IPS-18c (cell line): Measurements from ENCODE around the gene CLNK.

ENCODE experiments used
- H3K4me3 ChIP-seq: 2 replicates; pipeline ENCODE4 v1.7.0; 2013; ENCODE audit warnings: low read depth, mild to moderate bottlenecking, low read length, moderate library complexity; ENCODE audit not compliant: insufficient read depth
- H3K9me3 ChIP-seq: one replicate; pipeline ENCODE4 v1.6.1; 2013; ENCODE audit warnings: mild to moderate bottlenecking, low read length, moderate library complexity; ENCODE audit not compliant: control insufficient read depth, insufficient read depth

Gene CLNK

DNA sequence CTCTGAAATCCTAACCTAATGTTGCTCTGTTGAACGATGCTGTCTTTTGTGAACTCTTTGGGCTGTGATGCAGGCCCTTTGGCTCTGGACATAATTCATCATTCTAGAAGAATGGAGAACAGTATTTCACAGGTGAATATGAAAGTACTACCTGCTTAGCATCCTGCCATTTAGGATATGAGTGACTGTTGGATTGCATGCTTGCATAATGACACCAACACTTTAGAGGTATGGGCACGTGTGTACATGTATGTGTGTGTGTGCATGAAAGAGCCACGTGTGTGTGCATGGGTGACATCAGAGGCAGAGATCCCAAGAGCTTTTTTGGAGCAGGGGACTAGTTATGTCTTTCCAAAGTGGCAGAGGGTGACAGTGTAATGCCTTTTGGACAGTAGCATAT, 157.1 kb downstream of the CLNK start:
- H3K9me3 ChIP-seq = no peaks in the 10 kb centered on the region
- H3K4me3 ChIP-seq = no peak overlapping the region

GRCh38 chr4:10526429-10527222, 157.9 kb downstream of the CLNK start:
- Histone ChIP-seq H3K4me3 (no peak overlapping the region), H3K9me3 (no peaks in the 10 kb centered on the region)

- no peak overlapping the region for H3K4me3 ChIP-seq
- H3K9me3 ChIP-seq = no peaks in the 10 kb centered on the region
Measured at GRCh38 chr4:10524196-10524833, 160.3 kb downstream of the CLNK start.

DNA sequence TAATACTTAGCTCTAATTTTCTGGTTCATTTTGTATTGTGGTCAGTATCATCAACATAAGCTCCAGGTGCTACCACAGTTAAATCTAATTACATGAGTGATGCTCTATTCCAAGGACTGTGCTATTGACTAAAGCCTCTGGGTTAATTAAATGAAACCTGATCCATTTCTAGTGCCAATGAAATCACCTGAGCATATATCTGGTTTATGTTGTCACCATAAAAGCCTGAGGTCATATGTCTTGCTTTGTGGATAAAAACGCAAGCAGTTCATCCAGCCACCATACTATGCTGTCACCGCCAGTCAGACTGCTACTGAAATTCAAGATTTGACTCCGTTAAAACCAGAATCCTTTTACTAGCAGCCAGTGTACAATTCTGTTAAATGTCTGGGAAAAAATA, 163.1 kb downstream of the CLNK start:
- Histone ChIP-seq H3K9me3 (no peaks in the 10 kb centered on the region), H3K4me3 (no peak overlapping the region)

DNA sequence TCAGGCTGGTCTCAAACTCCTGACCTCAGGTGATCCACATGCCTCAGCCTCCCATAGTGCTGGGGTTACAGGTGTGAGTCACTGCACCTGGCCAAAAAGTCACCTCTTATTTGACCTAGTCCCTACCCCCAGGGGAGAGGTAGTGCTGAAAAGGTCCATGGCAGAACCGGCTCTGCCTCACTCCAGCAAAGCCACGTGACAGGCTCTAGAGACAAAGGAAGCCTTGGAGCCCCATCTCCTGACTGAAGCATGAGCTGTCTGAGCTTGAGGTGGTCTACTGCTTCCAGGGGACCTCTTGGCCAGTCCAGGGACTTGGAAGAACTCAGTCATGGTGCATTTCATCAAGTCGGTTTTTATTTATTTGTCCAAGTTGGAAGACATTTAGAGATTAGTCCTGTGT, 174.8 kb downstream of the CLNK start:
- Histone ChIP-seq H3K4me3 (no peak overlapping the region), H3K9me3 (no peaks in the 10 kb centered on the region)

DNA sequence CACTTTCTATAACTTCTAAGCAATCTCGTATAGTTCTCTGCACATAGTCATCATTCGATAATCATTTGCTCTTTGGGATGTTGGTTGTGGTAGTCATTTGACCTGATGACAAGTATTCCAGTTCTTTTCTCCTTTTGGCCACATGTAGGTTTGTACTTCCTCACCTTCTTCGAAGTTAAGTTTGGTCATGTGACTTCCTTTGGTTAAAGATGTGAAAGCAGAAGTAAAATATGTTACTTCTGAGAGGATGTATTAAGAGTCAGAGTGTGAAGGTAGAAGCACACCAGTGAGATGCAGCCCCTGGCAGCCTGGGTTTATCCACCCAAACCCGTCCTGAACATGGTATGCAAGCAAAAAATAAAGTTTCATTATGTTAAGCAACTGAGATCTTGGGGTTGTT, 178.5 kb downstream of the CLNK start:
- H3K4me3 ChIP-seq = no peak overlapping the region
- no peaks in the 10 kb centered on the region for H3K9me3 ChIP-seq

GRCh38 chr4:10504570-10505179, 179.9 kb downstream of the CLNK start:
- H3K4me3 ChIP-seq = no peak overlapping the region

DNA sequence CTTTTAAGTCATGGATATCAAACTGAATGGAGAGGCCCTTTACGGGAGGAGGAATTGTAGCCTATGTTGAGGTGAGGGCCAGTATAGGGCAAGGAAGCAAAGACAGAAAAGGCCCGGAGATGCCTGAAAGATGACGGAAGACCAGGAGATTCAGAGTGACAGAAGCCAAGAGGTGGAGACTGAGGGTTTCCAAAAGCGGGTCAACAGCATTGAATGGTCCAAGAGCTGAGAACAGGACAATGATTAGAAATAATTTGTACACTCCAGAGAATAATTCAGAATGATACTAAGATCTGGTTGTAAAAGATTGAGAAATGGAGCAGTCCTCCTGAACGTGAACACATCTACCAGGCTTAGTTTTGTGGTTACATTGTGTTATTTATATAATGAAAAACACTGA, 181.9 kb downstream of the CLNK start:
- no peaks in the 10 kb centered on the region for H3K9me3 ChIP-seq
- no peak overlapping the region for H3K4me3 ChIP-seq

More at GRCh38 chr4:10504570-10505179, 179.9 kb downstream of the CLNK start:
- H3K9me3 ChIP-seq = no peaks in the 10 kb centered on the region

GRCh38 chr4:10500776-10501175, 183.8 kb downstream of the CLNK start:
- Histone ChIP-seq H3K4me3 (no peak overlapping the region), H3K9me3 (no peaks in the 10 kb centered on the region)

- Histone ChIP-seq H3K4me3 (no peak overlapping the region), H3K9me3 (no peaks in the 10 kb centered on the region)
Measured at GRCh38 chr4:10496200-10496599, 188.4 kb downstream of the CLNK start.

DNA sequence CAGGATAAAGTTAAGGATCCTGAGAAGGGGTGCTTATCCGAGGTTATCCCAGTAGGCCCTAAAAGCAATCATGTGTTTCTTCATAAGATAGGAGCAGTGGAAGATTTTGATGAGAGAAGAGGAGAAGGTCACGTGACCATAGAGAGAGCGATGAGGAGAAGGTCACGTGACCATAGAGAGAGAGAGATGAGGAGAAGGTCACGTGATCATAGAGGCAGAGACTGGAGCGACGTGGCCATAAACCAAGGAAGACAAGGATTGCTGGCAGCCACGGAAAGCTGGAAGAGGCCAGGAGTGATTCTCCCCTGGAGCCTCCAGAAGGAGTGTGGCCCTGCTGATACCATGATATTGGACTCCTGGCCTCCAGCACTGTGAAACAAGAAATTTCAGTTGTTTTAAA, 188.9 kb downstream of the CLNK start:
- Histone ChIP-seq H3K9me3 (no peaks in the 10 kb centered on the region), H3K4me3 (no peak overlapping the region)

- H3K9me3 ChIP-seq = no peaks in the 10 kb centered on the region
- H3K4me3 ChIP-seq = no peak overlapping the region
Measured at GRCh38 chr4:10492464-10492863, 192.1 kb downstream of the CLNK start.

DNA sequence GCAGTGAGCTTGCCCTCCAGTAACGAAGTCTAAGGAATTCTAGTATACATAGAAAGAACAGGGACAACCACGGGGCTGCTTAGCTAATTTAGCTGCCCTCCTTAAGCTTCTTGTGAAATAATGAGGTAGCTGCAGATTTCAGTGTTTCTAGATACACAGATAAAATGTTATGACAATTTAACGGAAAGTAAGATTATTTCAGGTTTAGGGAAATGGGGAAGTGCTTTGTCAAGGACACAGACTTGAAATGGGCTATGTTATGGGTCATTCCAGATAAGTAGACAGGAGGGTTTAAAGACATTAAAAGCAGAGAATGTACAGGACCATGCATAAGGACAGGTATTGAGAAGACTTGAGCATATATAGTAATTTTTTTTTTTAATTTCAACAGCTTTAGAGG, 193.2 kb downstream of the CLNK start:
- H3K4me3 ChIP-seq = no peak overlapping the region
- no peaks in the 10 kb centered on the region for H3K9me3 ChIP-seq

DNA sequence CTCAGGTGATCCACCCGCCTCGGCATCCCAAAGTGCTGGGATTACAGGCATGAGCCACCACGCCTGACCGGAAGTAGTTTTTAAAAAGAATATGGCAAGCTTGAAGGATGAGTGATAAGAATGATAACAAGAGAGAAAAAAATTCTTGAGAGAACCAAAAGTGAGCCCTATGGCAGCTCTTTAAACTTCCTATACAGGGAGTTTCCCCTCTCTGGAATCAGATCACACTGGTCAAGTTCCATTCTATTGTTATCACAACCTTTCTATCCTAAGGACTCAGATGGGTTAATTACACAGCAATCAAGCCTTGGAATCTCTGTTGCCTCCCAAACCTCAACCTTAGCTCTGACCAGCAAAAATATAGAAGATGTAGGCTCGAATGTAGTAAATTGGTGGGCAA, 193.6 kb downstream of the CLNK start:
- Histone ChIP-seq H3K9me3 (no peaks in the 10 kb centered on the region), H3K4me3 (no peak overlapping the region)

DNA sequence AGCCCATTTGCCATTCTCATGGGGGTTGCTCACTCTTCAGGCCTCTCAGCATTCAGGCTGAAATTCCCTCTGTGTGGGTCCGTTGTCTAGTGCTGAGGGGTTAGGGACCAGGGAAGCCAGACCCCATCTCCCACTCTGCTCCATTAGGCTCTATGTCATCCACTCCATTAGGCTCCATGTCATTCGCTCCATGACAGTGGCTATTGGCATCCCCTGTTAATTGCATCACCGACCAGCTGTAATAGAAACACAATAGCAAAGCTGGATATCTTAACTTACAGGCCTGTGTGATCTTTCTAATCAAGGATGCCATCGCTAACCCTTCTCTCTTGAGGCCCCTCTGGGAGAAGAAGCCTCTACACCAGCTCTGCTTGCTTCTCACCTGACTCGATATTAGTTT, 201.7 kb downstream of the CLNK start:
- Histone ChIP-seq H3K9me3 (no peaks in the 10 kb centered on the region), H3K4me3 (no peak overlapping the region)

DNA sequence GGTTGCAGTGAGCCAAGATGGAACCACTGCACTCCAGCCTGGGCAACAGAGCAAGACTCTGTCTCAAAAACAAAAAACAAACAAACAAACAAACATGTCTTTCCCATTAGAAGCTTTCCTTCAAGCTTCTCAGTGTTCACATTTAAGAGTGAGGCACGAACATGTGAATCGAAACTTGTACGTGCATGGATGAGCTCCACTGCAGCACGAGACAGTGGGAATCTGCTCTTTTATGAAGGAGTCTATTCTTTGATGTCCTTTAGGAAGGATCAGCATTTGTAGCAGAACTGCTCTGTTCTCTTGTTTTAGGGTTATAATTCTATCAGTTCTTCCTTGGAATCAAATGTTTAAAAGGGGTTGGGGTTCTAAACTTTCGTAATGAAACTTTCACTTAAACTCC, 204.0 kb downstream of the CLNK start:
- Histone ChIP-seq H3K4me3 (no peak overlapping the region), H3K9me3 (no peaks in the 10 kb centered on the region)

DNA sequence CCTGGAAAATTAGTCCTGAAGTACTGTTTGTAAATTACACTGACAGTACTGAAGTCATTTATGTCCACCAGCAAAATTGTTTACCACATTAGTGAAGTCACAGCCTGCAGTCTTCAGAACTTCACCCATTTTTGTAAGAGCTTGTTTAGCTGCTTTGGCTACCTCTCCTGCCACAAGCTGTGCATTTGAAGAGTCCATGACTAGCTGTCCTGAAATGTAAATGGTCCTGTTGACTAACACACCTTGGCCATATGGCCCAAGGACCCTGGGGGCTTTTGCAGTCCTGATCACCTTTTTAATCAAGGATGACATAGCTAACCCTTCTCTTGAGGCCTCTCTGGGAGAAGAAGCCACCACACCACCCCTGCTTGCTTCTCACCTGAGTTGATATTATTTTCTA, 205.9 kb downstream of the CLNK start:
- Histone ChIP-seq H3K4me3 (no peak overlapping the region), H3K9me3 (peaks cover 2% of the 10 kb centered on the region)

- Histone ChIP-seq H3K9me3 (peaks cover 2% of the 10 kb centered on the region), H3K4me3 (no peak overlapping the region)
Measured at GRCh38 chr4:10470505-10470904, 214.1 kb downstream of the CLNK start.
